Epithelial cell of esophagus (primary cell): ENCODE results near the gene ARHGAP42.
A peak's percentile ranks its signal among the peaks of the same experiment; 100 is the strongest.

Experiments
- DNase-seq: peaks from one replicate; pipeline ENCODE4 v3.0.0; 2010; ENCODE audit warnings: low read depth
- H3K4me3 ChIP-seq: 2 replicates; pipeline ENCODE4 v1.5.1; 2011; ENCODE audit warnings: mild to moderate bottlenecking, low read length, control low read depth
- TF ChIP-seq, protein P1 (sequence below): IDR thresholded peaks from 2 replicates; pipeline ENCODE4 v1.5.1; 2011; ENCODE audit warnings: low read depth, mild to moderate bottlenecking, low read length, control low read depth, inconsistent platforms; ENCODE audit not compliant: insufficient read depth; ENCODE audit errors: missing control alignments

The ARHGAP42 gene

DNA sequence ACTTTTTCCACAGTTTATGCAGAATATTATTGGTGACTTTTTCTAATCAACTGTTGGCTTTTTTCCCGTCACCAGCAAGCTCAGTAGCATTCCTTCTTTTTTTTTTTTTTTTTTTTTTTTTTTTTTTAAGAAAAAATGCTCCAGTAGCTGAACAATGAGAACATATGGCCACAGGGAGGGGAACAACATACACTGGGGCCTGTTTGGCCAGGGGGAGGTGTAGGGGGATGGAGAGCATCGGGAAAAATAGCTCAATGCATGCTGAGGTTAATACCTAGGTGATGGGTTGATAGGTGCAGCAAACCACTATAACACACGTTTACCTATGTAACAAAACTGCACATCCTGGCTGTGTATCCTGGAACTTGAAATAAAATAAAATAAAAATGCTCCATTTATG lies 82.5 kb downstream of the ARHGAP42 start:
- TF ChIP-seq, protein P1, sequence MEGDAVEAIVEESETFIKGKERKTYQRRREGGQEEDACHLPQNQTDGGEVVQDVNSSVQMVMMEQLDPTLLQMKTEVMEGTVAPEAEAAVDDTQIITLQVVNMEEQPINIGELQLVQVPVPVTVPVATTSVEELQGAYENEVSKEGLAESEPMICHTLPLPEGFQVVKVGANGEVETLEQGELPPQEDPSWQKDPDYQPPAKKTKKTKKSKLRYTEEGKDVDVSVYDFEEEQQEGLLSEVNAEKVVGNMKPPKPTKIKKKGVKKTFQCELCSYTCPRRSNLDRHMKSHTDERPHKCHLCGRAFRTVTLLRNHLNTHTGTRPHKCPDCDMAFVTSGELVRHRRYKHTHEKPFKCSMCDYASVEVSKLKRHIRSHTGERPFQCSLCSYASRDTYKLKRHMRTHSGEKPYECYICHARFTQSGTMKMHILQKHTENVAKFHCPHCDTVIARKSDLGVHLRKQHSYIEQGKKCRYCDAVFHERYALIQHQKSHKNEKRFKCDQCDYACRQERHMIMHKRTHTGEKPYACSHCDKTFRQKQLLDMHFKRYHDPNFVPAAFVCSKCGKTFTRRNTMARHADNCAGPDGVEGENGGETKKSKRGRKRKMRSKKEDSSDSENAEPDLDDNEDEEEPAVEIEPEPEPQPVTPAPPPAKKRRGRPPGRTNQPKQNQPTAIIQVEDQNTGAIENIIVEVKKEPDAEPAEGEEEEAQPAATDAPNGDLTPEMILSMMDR: no peak
- DNase-seq: no peak
- no peak overlapping the region for H3K4me3 ChIP-seq

DNA sequence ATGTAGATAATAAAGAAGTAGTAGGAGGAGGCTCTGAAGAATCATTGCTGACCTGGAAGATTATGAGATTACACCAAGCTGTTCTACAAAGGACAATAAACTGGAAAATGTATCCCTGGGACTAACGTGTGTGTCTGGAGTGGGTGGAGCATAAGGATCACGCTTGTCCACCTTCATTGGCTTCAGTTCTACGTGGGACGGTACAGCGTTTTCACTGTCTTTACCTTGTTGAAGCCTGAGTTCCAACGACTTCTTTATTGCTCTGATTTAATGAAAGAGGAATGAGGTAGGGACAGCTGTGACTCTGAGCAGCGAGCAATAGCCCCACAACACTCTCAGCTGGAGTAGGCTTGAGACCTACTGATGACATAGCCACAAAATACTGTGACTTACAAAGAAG lies 87.0 kb downstream of the ARHGAP42 start:
- DNase-seq: no peak
- TF ChIP-seq, protein P1: no peak
- H3K4me3 ChIP-seq: no peak overlapping the region

DNA sequence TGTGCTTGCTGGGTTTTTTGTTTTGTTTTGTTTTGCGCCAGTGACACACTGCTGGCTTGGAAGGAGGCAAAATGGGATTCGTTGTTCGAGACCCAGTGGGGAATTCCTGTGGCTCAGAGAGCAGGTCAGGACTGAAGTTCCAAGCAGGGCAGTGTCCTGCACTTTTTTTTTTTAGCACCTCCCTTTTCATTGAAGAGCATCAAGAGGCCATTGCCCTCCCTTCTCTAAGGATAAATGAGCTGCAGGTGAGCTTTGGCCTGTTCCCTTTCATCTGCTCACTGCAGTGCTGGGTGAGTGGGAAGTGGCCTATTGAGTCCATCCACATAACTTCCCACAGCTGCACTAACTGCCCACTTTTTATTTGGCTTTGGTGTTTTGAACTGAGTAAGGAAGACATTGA lies 87.8 kb downstream of the ARHGAP42 start:
- TF ChIP-seq, protein P1: no peak

DNA sequence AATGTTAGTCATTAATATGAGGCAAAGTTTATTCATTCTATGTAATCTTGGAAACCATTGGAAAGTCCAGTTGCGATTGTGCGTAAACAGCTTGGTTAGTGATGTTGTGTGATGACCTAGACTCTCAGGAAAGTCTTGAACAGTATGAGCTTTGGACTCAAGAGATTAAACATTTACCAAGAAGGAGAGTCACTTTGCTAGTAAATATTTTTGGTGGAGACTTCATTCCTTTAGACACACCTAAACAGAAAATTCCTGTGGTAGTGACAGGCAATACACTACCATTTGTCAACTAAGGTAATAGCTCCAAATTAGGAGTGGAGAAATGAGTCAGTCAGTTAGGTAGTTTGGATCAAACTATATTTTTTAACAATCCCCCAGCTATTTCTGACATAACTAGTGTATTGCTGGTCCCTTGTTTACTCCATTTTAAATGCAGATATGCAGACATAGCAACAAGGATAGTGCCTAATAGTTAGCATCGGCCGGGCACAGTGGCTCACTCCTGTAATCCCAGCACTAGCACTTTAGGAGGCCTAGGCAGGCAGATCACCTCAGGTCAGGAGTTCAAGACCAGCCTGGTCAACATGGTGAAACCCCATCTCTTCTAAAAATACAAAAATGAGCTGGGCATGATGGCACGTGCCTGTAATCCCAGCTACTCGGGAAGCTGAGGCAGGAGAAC lies 89.3 kb downstream of the ARHGAP42 start:
- TF ChIP-seq, protein P1: no peak
- peak; percentile 88 for DNase-seq
- no peak overlapping the region for H3K4me3 ChIP-seq

More for the DNA sequence above, 87.8 kb downstream of the ARHGAP42 start:
- H3K4me3 ChIP-seq: no peak overlapping the region
- DNase-seq: no peak

DNA sequence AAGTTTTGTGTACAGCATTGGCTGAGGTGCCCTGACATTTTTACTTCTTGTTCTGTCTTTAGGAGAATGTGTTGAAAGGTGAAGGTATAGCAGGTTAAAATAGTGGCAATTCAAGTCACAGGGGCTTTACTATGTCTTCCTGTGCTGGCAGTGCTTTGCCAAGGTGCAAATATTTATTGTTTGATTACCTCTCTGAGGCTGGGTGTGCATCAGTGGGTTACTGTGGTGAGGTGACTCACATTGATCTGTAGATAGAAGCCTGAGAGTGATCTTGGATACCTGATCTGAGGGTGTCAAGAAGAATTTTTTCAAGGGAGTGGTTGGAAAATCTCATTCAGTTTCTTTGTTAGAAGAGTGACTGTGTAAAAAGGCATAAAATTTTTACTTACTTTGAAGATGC lies 90.0 kb downstream of the ARHGAP42 start:
- peak; percentile 83 for DNase-seq
- TF ChIP-seq, protein P1: no peak
- no peak overlapping the region for H3K4me3 ChIP-seq

DNA sequence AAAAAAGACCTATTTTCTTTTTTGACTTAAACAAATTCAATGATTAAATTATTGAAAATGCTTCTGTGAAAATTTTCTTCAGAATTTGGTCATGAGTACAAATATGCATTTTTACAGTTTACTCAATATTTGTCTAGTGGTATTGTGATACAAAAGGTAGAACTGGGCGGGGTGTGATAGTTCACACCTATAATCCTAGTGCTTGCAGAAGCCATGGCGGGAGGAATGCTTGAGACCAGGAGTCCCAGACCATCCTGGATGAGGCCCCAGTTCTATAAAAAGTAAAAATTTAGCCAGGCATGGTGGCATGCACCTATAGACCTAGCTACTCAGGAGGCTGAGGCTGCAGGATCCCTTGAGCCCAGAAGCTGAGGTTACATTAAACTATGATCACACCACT lies 90.6 kb downstream of the ARHGAP42 start:
- TF ChIP-seq, protein P1: no peak
- no peak overlapping the region for H3K4me3 ChIP-seq
- DNase-seq: no peak

DNA sequence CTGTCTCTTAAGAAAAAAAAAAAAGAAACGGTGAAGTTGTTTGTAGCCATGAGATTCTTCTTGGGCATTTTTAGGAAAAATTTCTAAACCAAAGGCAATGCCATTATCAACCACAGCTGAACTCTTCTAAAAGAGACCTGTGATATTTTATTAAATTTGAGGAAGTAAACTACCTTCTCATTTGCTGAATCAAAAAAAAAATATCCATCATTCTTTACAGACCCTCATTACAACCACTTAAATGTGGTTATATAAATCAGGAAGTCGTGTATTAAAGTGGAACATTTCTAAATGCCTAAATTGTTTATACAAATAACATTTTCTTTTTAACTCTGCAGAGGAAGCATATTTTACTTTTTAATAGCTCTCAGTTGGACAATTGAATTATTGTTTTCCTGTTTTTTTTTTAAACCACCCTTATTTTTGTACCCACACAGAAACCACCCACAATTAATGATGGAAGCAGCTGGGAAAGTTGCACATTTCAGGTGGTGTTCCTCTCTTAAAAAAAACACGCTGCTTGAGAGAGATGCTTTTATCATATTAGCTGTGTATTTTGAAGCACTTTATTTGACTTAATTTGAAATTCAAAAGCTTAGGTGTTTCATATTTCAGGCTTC lies 91.2 kb downstream of the ARHGAP42 start:
- no peak overlapping the region for H3K4me3 ChIP-seq
- TF ChIP-seq, protein P1: no peak
- no peak for DNase-seq
